ENCODE results near the gene THTPA. TPM values are rescaled to one million over a fixed set of nuclear protein-coding genes. Genes with fewer than 3 reads are reported as not detected.

The THTPA gene
- total and polyA plus RNA-seq, 2 of the 13 experiments (the other 11 are each of a cell fraction or from before 2014, with no cell fraction given) = 7.4 to 8.7 TPM

- TF ChIP-seq CREB3 (CRISPR knock-in tag; IDR thresholded peaks at IDR 0.05) = no peak
- 0 out of 2 replicates have a peak, but pooled peaks have one; percentile 6 for TF ChIP-seq RBAK (CRISPR knock-in tag; IDR thresholded peaks at IDR 0.05)
- no peak for TF ChIP-seq ZXDC (CRISPR knock-in tag; IDR thresholded peaks at IDR 0.05)
- TF ChIP-seq TIGD3 (CRISPR knock-in tag; IDR thresholded peaks at IDR 0.05; ENCODE audit: borderline replicate concordance) = no peak
- no peak for TF ChIP-seq ZNF557 (CRISPR knock-in tag; IDR thresholded peaks at IDR 0.05)
- TF ChIP-seq ZNF572 (CRISPR knock-in tag; IDR thresholded peaks at IDR 0.05) = 0 out of 2 replicates have a peak, but pooled peaks have one; percentile 76
- no peak for TF ChIP-seq ARNT (IDR thresholded peaks at IDR 0.05)
- no peak for TF ChIP-seq ISX (CRISPR knock-in tag; conservative IDR thresholded peaks at IDR 0.05)
- 0 out of 2 replicates have a peak, but pooled peaks have one; percentile 69 for TF ChIP-seq MZF1 (CRISPR knock-in tag; IDR thresholded peaks at IDR 0.05; ENCODE audit: borderline replicate concordance)
- no peak for TF ChIP-seq TCF12 (IDR thresholded peaks at IDR 0.05)
- 0 out of 2 replicates have a peak, but pooled peaks have one; percentile 36 for TF ChIP-seq TCF12 (CRISPR knock-in tag; IDR thresholded peaks at IDR 0.05)
- no peak for TF ChIP-seq CENPBD1 (CRISPR knock-in tag; IDR thresholded peaks at IDR 0.05; ENCODE audit: borderline replicate concordance, low read depth)
- 0 out of 2 replicates have a peak, but pooled peaks have one; percentile 2 for TF ChIP-seq BCL3 (CRISPR knock-in tag; IDR thresholded peaks at IDR 0.05)
- TF ChIP-seq PCBP1 (IDR thresholded peaks at IDR 0.05; ENCODE audit: borderline replicate concordance, low read depth, low read length) = peak; percentile 67; the same call in 1 of the 2 replicates
- TF ChIP-seq ZSCAN22 (CRISPR knock-in tag; IDR thresholded peaks at IDR 0.05) = no peak
- TF ChIP-seq ATRX (CRISPR knock-in tag; IDR thresholded peaks at IDR 0.05; ENCODE audit: borderline replicate concordance) = no peak
- 0 out of 2 replicates have a peak, but pooled peaks have one; percentile 2 for TF ChIP-seq ZSCAN31 (CRISPR knock-in tag; IDR thresholded peaks at IDR 0.05; ENCODE audit: low read depth)
- no peak for TF ChIP-seq ZNF326 (CRISPR knock-in tag; IDR thresholded peaks at IDR 0.05; ENCODE audit: borderline replicate concordance)
- TF ChIP-seq, protein P1, sequence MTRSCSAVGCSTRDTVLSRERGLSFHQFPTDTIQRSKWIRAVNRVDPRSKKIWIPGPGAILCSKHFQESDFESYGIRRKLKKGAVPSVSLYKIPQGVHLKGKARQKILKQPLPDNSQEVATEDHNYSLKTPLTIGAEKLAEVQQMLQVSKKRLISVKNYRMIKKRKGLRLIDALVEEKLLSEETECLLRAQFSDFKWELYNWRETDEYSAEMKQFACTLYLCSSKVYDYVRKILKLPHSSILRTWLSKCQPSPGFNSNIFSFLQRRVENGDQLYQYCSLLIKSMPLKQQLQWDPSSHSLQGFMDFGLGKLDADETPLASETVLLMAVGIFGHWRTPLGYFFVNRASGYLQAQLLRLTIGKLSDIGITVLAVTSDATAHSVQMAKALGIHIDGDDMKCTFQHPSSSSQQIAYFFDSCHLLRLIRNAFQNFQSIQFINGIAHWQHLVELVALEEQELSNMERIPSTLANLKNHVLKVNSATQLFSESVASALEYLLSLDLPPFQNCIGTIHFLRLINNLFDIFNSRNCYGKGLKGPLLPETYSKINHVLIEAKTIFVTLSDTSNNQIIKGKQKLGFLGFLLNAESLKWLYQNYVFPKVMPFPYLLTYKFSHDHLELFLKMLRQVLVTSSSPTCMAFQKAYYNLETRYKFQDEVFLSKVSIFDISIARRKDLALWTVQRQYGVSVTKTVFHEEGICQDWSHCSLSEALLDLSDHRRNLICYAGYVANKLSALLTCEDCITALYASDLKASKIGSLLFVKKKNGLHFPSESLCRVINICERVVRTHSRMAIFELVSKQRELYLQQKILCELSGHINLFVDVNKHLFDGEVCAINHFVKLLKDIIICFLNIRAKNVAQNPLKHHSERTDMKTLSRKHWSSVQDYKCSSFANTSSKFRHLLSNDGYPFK (CRISPR knock-in tag; IDR thresholded peaks at IDR 0.05; ENCODE audit: borderline replicate concordance) = peak; percentile 9; the same call in 1 of the 2 replicates
These were observed 14.9 kb downstream of the THTPA start (continued) for GRCh38 chr14:23570806-23571483.

Measured in HepG2 (cell line).